HT1080 (cell line): ENCODE measurements around the gene PGAM5. TPM values are rescaled to one million over a fixed set of nuclear protein-coding genes. Genes with fewer than 3 reads are reported as not detected.
A peak's percentile ranks its signal among the peaks of the same experiment; 100 is the strongest.

Source experiments
- DNase-seq: peaks from one replicate; pipeline ENCODE4 v3.0.0-alpha.2; 2015; ENCODE audit warnings: low read depth
- total RNA-seq: library from RNA; depleted of rRNA; stranded (reverse); fragments of >200 nt; shearing (Covaris generic); gene quantifications from 2 replicates; pipeline ENCODE4 v1.2.3, GENCODE V29; 2014

PGAM5 gene
- total RNA-seq, 1 experiment from 2014 or later, result 145 TPM

DNA sequence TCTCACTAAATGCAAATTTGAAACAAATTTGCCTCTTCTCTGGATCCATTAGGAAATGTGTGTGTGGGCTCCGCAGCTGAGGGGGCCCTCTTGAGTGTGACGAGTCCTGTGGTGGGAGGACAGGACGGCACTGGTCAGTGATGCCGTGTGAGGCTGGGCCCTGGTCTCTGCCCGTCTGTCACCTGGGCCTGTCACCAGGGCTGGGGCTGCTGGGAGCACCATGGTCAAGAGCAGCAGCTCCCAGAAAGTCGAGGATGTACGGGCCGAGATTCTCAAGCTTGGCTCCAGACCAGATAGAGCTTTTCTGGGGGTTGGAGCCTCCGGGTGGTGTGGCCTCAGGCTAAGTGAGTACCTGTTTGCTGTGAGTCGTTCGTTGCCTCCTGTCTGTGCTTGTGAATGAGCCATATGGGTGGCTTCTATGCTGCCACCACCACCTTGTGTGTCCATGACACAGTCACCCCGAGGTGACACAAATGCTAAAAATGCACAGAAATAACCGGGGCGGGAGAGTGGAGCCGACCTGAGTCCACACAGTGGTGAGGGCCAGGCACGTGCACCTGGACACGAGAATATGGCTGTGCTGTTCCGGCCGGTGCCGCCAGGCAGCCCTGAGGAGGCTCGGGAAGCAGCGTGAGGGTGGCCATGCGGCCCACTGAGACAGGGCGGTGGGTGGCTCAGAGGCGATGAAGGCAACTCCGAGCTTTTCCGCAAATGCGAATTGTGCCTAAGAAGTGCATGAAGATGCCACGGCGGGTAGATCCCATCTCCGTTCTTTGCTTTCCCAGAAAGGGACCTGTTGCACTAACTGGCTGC is 8.7 kb downstream of the PGAM5 start:
- DNase-seq, result peak; percentile 30

DNA sequence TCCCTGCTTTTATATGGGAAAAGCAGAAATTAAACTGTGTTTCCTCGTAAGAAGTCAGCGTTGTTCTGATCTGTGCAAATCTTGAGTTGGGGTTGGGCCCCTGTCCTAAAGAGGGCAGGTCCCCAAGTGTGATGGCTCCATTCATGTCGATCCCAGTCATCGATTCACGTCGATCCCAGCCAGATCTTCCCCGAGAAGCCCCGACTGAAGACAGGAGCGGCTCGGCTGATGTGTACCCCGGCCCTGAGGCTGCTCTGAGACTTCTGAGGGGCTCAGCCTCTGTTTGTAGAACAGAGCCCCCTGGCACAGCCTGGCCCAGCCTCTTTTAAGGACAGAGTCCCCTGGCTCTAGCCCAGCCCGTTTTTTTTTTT is 9.3 kb downstream of the PGAM5 start:
- no peak for DNase-seq

DNA sequence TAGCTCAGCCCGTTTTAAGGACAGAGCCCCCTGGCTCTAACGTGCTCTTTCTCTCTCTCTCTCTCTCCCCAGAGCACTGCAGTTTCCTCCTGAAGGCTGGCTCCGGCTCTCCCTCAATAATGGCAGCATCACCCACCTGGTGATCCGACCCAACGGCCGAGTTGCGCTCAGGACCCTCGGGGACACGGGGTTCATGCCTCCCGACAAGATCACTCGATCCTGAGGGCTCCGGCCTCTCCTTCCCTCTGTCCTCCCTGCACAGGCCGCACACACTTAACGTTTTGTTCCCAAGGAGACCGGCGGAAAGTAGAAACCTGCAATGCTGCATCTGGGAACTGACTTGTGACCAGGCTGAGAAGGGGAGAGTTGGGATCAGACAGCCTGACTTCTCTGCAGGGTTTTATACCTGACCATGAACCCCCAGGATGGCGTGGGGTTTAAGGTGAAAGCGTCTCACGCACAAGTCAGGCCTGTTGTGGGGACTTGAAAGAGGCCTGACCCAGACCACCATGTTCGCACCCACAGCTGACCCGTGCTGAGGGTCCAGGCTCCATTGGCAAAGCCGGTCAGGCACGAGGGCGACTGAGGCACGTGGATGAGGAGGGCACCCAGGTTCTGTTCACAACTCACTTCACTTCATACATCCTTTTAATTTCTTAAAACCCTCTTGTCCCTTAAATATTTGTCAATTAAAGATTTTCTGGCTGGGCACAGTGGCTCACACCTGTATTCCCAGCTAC is 10.1 kb downstream of the PGAM5 start:
- DNase-seq, result no peak

DNA sequence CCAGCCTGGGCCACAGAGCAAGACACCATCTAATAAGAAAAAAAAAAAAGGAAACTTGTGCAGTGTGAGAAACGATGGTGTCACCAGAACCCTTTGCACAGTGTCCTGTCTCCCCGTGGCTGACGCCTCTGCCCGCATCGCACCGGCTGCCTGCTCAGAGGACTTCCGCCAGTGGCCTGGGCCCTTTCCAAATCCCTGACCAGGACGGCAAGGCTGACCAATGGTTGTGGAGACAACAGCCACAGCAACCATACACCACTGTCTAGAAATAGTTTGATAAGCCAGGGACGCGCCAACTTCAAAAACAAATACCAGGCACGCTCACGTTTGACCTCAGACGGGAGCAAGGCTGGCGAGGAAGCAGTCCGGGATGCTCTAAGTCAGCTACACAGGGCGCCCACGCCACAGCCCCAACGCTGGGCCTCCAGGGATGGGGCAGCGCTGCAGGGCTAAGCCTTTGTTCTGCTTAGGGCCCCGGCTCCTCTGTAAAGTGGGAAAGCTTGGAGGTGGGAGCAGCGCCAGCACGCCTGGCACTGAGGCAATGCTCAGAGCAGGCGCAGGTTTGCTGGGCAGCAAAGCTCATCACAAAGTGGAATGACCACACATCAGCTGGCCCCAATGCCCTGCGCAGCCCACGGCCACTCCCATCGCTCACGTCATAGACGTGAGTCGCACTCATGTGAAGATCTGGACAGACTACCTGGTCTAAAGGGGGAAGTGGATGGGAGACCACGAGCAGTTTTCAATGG is 12.5 kb downstream of the PGAM5 start:
- DNase-seq, result no peak

DNA sequence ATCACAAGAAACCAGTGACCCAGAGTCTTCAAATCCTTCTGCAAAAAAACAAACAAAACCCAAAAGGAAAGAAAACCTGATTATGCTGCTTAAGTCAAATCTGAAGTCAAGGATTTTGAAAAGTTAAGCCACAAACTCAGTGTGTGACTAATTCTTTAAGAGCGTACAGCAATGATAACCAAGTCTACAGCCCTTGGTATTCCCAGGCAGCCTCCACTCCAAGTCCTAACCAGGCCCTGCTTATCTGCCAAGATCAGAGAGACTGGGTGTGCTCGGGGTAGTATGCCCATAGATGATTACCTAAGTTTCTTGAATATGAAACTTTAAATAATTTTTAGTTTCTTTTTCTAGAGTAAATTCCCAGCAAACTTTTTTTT is 13.1 kb downstream of the PGAM5 start:
- DNase-seq, result no peak

DNA sequence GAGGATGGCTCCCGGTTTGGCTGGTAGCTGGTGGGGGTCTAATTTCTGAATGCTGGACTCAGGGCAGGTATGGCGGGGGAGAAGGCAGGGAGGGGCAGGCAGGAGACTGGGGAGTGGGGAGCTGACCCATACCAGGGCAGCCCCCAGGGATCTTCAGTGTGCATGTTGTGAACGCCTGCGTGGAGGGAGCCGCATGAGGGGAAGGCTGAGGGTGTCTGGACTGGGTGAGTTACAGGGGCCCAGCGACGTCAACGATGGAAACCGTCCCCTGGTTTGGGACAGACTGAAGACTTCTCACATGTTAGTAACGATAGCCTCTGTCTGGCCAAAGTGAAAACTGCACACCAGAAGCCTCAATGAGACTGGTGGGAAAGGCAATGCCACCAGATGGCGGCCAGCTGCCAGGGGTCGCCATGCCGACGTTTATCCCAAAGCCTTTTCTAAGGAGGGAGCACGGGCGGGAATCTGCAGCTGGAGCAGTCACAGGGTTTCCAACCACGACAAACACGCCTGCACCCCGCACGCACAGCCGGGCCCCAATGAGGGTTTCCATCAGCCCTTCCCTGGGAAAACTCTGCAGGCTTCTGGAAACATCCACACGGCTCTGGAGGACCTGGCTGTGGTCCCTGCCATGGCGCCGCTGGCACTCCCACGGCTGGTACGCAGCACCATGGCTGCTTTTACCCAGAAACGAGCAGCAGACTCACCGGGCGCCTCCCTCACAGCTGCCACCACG is 14.0 kb downstream of the PGAM5 start:
- no peak for DNase-seq

DNA sequence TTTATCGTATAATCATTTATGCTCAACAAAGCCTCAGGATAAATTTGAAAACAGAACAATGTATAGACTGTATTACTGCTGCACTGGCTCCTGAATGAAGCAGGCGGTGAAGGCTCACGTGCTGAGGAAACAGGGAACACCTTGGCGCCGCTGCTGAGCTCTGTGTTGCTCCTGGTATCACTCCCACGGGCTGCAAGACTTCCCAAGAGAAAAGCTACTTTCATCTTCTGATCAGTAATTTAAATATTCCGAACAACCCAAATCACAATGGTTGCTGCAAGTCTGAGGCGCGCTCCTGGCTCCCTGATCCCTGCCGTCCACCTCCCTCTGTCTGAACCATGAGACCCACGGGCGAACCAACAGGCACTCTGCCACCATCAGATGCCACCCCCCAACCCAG is 15.7 kb downstream of the PGAM5 start:
- DNase-seq, result no peak

DNA sequence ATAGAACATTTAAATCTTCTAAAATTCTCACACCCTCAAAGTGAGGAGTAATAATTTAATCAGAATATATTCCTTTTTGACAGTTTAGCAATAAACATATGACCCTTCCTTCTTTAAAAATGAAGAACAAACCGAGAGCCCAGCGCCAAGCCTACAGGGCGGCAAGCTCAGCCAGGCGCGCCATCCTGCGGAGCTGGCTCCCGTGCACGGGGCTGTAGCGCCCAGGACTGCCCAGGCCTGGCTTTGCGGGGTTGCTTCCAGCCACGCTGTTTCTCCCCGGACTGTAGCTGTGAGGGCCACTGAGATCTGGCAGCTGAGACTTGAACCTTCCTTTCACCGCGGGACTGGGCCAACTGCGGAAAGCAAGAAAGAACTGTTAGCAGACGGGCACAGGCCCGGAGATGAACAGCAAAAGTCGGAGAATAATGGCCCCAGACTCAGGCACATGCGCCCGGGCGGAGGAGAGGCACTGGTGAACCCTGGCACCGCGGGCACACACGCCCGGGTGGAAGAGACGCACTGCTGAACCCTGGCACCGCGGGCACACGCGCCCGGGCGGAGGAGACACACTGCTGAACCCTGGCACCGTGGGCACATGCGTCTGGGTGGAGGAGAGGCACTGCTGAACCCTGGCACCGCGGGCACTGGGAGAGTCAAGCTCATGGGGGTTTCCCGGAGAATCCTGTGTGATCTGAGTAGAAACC is 16.6 kb downstream of the PGAM5 start:
- DNase-seq, result no peak

DNA sequence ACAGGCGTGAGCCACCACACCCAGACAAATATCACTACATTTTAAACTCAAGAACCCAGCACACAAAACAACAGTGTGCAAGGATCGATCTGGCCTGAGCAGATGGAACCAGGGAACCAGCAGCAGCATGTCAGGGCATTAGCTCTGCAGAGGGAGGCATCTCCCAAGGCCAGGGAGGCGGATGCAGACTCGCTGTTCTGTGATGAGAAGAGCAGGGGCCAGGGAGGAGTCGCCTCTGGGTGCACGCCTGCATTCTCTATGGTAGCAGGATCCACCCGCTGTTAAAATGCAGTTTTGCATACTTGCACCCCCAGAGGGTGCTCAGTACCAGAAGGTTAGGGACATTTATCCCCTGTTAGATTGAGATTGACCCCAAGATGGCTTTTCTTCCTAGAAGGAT is 17.9 kb downstream of the PGAM5 start:
- DNase-seq, result no peak

DNA sequence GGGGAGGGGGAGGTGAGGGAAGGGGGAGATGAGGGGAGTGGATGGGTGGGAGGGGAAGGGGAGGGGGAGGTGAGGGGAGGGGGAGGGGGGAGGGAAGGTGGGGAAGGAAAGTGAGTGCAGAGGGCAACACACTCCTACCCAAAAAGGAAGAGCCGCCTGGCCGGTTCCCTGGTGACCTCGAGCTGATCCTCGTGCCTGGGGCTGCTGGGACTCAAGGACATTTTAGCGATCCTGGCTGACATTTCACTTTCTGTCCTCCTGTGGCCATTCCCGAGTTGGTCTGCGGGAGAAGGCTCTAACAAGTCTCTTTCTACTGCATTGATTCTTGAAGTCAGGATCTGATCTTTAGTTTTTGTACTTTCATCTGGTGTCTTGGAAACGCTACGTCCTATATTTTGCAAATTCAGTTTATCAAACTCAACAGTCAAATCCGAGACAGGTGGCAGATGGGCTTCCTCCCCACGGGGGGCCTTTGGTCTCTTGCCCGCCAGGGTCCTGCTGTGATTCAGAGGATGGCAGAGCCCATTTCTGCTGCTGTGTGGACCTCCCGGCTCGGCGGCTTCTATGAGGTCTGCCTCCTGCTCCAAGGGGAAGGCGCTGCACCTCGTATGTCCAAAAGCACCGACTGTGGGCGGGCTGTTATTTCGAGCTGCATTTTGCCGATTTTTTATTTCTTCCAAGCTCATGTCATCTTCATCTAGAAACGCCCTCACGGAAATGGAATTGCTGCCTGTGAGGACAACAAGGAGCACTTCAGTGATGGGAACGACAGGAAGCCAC is 19.1 kb downstream of the PGAM5 start:
- peak; percentile 20 for DNase-seq

DNA sequence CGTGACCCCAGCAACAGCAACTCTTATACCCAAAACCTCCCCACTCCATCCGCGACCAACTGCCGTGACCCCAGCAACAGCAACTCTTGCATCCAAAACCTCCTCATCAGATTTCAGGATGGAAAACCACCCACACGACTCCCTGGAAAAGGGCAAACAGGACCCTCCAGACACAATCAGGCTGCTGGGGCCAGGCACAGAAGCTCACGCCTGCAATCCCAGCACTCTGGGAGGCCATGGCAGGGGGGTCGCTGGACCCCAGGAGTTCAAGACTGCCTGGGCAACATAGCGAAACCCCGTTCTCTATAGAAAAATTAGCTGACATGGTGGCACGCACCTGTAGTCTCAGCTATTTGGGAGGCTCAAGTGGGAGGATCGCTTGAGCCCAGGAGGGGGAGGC is 19.7 kb downstream of the PGAM5 start:
- DNase-seq, result no peak

DNA sequence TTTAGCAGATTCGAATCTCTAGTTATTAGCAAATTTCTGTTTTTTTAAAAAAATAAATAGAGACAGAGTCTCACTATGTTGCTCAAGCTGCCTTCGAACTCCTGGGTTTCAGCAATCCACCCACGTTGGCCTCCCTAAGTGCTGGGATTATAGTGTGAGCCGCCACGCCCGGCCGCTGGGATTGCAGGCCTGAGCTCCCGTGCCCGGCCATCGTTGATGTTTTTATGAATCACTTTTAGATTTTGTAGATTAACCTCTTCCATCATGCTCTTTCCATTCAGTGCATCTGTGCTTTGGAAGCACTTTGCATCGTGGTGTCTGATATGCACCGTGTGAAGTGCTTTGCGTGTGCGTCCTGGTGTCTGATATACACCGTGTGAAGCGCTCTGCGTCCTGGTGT is 20.9 kb downstream of the PGAM5 start:
- no peak for DNase-seq

DNA sequence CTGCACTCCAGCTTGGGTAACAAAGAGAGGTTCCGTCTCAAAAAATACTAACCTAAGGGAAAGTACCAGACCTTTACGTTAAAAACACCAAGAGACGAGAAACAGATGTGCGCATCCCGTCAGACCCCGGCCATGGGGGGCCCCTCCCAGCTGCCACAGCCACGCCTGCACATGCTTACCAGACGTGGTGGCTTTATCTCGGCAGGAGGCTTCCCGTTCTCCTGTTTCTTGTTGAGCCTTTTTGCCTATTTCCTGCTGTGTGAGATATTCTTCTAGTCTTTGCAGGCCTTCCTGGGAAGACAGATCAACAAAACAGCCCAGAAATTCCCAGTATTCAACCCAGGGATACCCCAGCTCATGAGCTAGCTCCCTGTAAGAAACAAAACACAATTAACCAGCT is 23.6 kb downstream of the PGAM5 start:
- DNase-seq, result no peak

DNA sequence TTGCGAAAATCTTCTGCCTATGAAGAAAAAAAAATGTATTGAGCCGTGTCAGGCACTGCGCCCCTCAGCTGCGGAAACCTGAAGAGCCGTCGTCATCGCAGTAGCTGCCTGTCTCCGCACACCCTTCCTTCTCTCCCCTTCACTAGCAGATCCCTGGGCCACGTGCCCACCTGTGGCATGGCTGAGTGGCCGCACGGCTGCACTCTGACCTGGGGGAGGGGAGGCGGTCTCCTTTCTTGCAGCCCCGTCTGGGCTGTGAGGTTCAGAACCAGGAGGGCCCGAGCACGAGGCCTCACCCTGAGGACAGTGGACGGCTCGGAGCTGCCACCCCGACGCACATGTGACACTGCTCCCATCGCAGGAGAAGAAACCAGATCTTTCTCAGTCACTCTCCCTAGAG is 24.9 kb downstream of the PGAM5 start:
- DNase-seq, result no peak

DNA sequence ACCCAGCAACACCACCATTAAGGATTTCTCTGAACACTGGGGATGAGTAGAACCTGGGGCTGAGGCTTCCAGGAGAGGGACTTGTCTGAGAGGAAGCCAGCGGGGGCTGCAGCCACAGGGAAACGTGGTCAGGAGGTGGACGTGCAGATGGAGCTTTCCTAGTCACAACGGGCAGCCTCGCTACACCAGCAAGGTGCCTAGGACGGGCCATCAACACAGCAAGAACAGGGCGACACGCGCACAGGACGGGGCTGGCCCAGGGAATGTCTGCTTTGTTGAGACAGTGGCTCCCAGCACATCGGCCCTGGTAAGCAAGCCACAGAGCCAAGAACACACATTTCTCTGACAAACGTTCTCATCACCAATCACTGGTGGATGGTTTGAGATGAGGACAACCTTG is 25.7 kb downstream of the PGAM5 start:
- DNase-seq, result no peak

DNA sequence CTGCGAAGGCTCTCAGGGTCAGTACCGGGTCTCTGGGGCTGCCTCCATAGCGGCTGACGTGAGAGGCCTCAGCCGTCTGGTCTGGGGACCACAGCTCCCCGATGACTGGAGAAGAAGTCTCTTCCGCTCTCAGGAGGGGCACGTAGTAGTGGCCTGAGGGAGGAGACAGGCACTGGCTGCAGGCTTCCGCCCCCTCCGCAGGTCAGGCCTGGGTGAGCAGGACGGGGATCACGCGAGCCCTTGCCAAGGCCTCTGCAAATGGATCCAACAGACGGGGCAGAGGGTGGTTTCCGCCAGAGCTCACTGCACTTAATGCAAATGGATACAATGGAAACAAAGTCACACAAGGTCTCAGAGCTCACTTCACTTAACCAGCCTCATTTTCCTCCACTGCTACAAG is 26.3 kb downstream of the PGAM5 start:
- DNase-seq, result no peak

DNA sequence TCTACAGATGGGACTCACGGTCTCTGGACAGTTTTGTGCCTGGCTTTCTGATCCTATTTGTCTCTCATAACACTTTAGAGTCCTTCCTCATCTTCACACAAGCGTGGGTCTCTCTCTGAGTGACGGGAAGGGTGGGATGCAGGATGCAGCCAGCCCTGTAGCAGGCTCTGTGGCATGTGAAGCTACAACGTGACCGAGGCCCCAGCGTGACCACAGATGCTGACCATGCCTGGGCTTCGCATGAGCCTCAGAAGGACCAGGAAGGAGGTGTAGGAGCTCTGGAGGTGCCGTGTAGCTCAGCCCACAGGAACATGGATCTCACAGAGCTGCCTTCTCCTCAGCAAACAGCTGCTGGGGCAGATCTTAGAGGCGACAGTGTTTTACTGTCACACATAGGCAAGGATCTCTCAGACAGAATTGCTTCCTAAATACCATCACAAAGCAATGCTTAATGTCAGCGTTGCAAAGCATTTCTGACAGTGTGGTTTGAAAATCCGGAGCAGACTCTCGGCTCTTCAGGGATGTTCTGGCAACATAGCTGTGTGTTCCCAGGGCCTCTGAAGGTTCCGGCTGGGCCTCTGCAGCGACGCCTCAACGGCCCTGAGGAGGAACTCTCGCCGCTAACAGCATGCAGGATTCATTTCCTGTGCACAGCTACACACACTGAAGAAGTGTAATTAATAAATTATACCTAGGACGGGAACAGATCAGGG is 29.1 kb downstream of the PGAM5 start:
- no peak for DNase-seq

DNA sequence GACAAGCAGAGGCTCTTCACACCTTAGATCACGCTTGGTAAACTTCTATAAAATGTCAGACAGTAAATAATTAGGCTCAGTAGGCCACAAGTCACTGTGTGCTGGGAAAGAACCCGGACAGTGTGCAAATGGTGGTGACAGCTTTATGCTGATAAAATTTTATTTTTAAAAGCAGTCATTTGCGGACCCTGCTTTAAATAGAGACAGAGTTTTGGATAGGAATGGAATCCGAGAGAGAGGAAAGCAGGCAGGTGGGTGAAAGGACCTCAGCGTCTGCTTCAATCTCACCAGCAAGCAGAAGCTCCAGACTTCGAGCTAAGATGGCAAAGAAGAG is 29.6 kb downstream of the PGAM5 start:
- DNase-seq, result no peak

DNA sequence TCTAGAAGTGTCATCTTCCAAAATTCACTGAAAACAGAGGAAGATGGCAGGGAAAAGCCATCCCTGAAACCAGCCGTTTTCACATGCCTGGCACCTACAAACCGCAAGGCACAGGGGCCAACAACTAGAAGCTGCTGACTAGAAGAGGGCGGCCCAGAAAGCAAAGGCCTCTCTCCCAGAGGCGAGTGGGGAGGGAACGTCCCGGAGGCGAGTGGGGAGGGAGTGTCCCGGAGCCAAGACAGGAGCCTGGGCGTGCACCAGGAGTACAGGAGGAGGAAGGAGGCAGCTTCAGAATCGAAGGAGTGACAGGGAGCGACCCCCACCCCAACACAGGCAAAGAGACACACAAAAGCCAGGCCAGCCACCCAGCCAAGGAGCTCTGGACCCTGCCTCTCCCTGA is 30.0 kb downstream of the PGAM5 start:
- no peak for DNase-seq

DNA sequence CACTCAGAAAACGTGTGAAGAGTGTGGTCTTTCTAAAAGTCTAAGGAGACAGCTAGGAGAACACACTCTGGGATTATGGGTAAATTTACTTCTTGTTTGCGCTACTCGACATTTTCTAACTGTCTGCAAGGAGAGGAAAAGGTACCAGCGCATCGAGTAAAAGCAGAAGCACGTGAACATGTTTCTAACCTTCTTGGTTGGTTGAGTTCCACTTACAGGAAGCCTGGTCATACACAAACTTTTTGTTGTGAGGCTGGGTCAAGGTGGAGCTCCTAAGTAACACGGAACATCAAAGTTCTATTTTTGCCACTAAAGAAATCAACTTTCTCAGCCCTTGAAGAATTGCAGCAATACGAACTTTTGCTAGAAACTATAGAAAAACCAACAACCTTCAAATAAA is 31.0 kb downstream of the PGAM5 start:
- no peak for DNase-seq
